ENCODE results near the gene EFR3B. TPM values are rescaled to one million over a fixed set of nuclear protein-coding genes. Genes with fewer than 3 reads are reported as not detected.
"Not testable (repeated sequence)": the region's sequence is repeated elsewhere in the genome, so short reads cannot be mapped to it uniquely, and the experiment has no call there.

EFR3B gene
- total RNA-seq, 1 donor from 2014 or later = 2.4 TPM

DNA sequence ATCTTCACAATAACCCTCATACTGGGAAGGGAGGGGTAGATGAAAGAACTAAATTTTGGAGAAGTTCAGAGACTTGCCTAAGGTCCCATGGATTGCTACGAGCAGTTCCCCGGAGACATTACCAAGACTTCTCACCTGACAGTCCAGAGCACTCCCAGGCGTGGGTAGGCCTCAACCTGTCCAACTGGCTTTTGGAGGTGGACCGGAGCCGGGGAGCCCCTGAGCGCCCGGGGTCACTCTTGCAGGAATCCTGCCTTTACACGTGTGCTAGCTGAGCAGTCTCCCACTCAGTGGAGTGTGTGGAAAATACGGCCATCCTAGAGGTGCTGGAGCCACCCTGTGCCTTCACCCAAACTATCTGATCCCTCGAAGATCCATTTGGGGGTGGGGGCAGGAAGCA is 118.5 kb downstream of the EFR3B start:
- H3K4me3 Mint-ChIP-seq (ENCODE audit: unreplicated experiment) = no peak overlapping the region

DNA sequence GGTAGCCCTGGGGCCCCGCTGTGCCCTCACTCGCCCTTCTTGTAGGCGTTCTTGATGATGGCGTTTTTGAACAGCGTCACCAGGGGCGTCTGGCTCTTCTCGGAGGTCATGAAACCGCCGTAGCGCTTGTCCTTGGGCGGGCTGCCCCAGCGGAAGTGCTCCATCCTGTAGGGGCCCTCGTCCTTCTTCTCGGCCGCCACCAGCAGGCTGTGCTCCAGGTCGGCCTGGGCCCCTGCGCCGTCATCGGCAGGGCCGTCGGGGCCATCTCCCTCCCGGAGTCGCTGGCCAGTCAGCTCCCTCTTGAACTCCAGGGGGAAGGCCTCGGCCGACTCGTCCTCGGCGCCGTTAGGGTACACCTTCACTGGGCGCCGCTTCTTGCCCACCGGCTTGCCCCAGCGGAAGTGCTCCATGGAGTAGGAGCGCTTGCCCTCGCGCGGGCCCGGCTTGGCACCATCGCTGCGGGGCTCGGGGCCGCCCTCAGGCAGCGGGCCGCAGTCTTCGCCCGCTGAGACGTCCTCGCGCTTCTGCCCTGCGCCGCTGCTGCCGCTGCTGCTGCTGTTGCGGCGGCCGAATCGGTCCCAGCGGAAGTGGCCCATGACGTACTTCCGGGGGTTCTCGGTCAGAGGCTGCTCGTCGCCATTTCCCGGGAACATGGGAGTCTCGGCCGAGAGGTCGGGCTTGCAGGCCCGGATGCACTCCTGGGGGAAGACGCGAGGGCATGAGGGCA is 119.3 kb downstream of the EFR3B start:
- H3K27me3 Mint-ChIP-seq (ENCODE audit: low read depth) = peaks cover 28% of the 10 kb centered on the region
- TF ChIP-seq, protein P1, sequence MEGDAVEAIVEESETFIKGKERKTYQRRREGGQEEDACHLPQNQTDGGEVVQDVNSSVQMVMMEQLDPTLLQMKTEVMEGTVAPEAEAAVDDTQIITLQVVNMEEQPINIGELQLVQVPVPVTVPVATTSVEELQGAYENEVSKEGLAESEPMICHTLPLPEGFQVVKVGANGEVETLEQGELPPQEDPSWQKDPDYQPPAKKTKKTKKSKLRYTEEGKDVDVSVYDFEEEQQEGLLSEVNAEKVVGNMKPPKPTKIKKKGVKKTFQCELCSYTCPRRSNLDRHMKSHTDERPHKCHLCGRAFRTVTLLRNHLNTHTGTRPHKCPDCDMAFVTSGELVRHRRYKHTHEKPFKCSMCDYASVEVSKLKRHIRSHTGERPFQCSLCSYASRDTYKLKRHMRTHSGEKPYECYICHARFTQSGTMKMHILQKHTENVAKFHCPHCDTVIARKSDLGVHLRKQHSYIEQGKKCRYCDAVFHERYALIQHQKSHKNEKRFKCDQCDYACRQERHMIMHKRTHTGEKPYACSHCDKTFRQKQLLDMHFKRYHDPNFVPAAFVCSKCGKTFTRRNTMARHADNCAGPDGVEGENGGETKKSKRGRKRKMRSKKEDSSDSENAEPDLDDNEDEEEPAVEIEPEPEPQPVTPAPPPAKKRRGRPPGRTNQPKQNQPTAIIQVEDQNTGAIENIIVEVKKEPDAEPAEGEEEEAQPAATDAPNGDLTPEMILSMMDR (IDR thresholded peaks at IDR 0.05) = no peak
- H3K36me3 Mint-ChIP-seq (ENCODE audit: low read depth) = no peaks in the 10 kb centered on the region
- H3K4me1 Mint-ChIP-seq (ENCODE audit: low read depth) = no peaks in the 10 kb centered on the region
- no peaks in the 10 kb centered on the region for H3K9me3 Mint-ChIP-seq (ENCODE audit: low read depth)
- DNase-seq (ENCODE audit: low spot score) = peak; percentile 84
- H3K27ac Mint-ChIP-seq (ENCODE audit: unreplicated experiment) = no peak overlapping the region
- H3K4me3 Mint-ChIP-seq (ENCODE audit: unreplicated experiment) = no peak overlapping the region

More for the DNA sequence above, 118.5 kb downstream of the EFR3B start:
- Mint-ChIP-seq H3K4me1 (ENCODE audit: low read depth) (no peaks in the 10 kb centered on the region), H3K36me3 (ENCODE audit: low read depth) (peaks cover 3% of the 10 kb centered on the region), H3K27me3 (ENCODE audit: low read depth) (peaks cover 23% of the 10 kb centered on the region), H3K27ac (ENCODE audit: unreplicated experiment) (no peak overlapping the region), H3K9me3 (ENCODE audit: low read depth) (no peaks in the 10 kb centered on the region)
- TF ChIP-seq, protein P1 (IDR thresholded peaks at IDR 0.05) = no peak
- peak; percentile 58 for DNase-seq (ENCODE audit: low spot score)

DNA sequence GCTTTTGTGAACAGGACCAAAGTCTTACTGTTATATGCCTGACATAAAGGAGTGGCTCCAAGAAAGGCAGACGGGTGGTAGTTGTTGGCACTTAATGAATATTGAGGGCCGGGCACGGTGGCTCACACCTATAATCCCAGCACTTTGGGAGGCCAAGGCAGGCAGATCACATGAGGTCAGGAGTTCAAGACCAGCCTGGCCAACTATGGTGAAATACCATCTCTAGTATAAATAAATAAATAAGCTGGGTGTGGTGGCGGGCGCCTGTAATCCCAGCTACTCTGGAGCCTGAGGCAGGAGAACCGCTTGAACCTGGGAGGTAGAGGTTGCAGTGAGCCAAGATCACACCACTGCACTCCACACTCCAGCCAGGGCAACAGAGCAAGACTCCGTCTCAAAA is 120.2 kb downstream of the EFR3B start:
- peaks cover 33% of the 10 kb centered on the region for H3K27me3 Mint-ChIP-seq (ENCODE audit: low read depth)
- not testable (repeated sequence) for H3K9me3 Mint-ChIP-seq (ENCODE audit: low read depth); H3K4me3 Mint-ChIP-seq (ENCODE audit: unreplicated experiment); DNase-seq (ENCODE audit: low spot score); H3K27ac Mint-ChIP-seq (ENCODE audit: unreplicated experiment); H3K36me3 Mint-ChIP-seq (ENCODE audit: low read depth); H3K4me1 Mint-ChIP-seq (ENCODE audit: low read depth)

- H3K4me3 Mint-ChIP-seq (ENCODE audit: unreplicated experiment) = no peak overlapping the region
- DNase-seq (ENCODE audit: low spot score) = no peak
- no peak overlapping the region for H3K27ac Mint-ChIP-seq (ENCODE audit: unreplicated experiment)
- H3K4me1 Mint-ChIP-seq (ENCODE audit: low read depth) = no peaks in the 10 kb centered on the region
- H3K9me3 Mint-ChIP-seq (ENCODE audit: low read depth) = no peaks in the 10 kb centered on the region
- H3K27me3 Mint-ChIP-seq (ENCODE audit: low read depth) = peaks cover 49% of the 10 kb centered on the region
- H3K36me3 Mint-ChIP-seq (ENCODE audit: low read depth) = no peaks in the 10 kb centered on the region
- TF ChIP-seq, protein P1 (IDR thresholded peaks at IDR 0.05) = no peak
Measured at GRCh38 chr2:25164561-25164960, 122.7 kb downstream of the EFR3B start.

GRCh38 chr2:25165992-25166875 is 124.4 kb downstream of the EFR3B start:
- no peak for DNase-seq (ENCODE audit: low spot score)
- TF ChIP-seq, protein P1 (IDR thresholded peaks at IDR 0.05) = peak; percentile 67
- Mint-ChIP-seq H3K4me3 (ENCODE audit: unreplicated experiment) (no peak overlapping the region), H3K9me3 (ENCODE audit: low read depth) (no peaks in the 10 kb centered on the region), H3K27me3 (ENCODE audit: low read depth) (peaks cover 57% of the 10 kb centered on the region), H3K4me1 (ENCODE audit: low read depth) (no peaks in the 10 kb centered on the region), H3K27ac (ENCODE audit: unreplicated experiment) (no peak overlapping the region), H3K36me3 (ENCODE audit: low read depth) (no peaks in the 10 kb centered on the region)

Data from chondrocyte (in vitro differentiated cells).